GM12878 (cell line): ENCODE results near the gene SF3A1. TPM values are rescaled to one million over a fixed set of nuclear protein-coding genes. Genes with fewer than 3 reads are reported as not detected.
A peak's percentile ranks its signal among the peaks of the same experiment; 100 is the strongest.

Source experiments
- BCL11A ChIP-seq: IDR thresholded peaks from 2 replicates; pipeline ENCODE4 v1.6.1; 2011; ENCODE audit warnings: low read depth, low read length
- CEBPB ChIP-seq, 2 experiments: fragments of 150-350 bp in 1 of 2; IDR thresholded peaks; 2 replicates each; pipeline ENCODE4 v1.6.1; 2012 to 2014; ENCODE audit warnings: low read depth in 2 of 2, low read length in 2 of 2, borderline replicate concordance in 1 of 2, inconsistent platforms in 1 of 2
- DPF2 ChIP-seq: fragments of 450-650 bp; IDR thresholded peaks from 2 replicates; pipeline ENCODE4 v1.6.1; 2017; ENCODE audit warnings: mild to moderate bottlenecking
- EED ChIP-seq: sonication (generic); IDR thresholded peaks from 2 replicates; pipeline ENCODE4 v1.6.1; 2016; ENCODE audit warnings: antibody characterized with exemption, low read depth
- GATAD2B ChIP-seq: fragments of 450-650 bp; conservative IDR thresholded peaks from 2 replicates; pipeline ENCODE4 v1.6.1; 2017; ENCODE audit warnings: low read depth, mild to moderate bottlenecking, moderate library complexity
- IRF4 ChIP-seq: IDR thresholded peaks from 2 replicates; pipeline ENCODE4 v1.6.1; 2011; ENCODE audit warnings: low read depth, low read length
- MEF2A ChIP-seq: IDR thresholded peaks from 2 replicates; pipeline ENCODE4 v1.6.1; 2011; ENCODE audit warnings: low read depth, mild to moderate bottlenecking, low read length, moderate library complexity; ENCODE audit not compliant: insufficient read depth
- PAX5 ChIP-seq: IDR thresholded peaks from 2 replicates; pipeline ENCODE4 v1.6.1; 2011; ENCODE audit warnings: low read depth, low read length, borderline replicate concordance
- SUZ12 ChIP-seq: fragments of 200-600 bp; sonication (generic); IDR thresholded peaks from one replicate; pipeline ENCODE4 v1.6.1; 2018; ENCODE audit warnings: antibody characterized with exemption, mild to moderate bottlenecking; ENCODE audit not compliant: unreplicated experiment
- ZSCAN29 ChIP-seq: fragments of 450-650 bp; IDR thresholded peaks from 2 replicates; pipeline ENCODE4 v1.6.1; 2017; ENCODE audit warnings: mild to moderate bottlenecking, moderate library complexity
- polyA plus RNA-seq, 11 experiments: library from polyadenylated mRNA; depleted of rRNA in 4 of 11; unstranded in 6 of 11; stranded (reverse) in 5 of 11; fragments of >200 nt; fragmentation: Nextera tagmentation in 4 of 11; fragmentation: Illumina TruSeq in 1 of 11; extraction: Ambion mirVana in 4 of 11; extraction: Trizol in 1 of 11; gene quantifications; 1 replicate in 1 of 11; 2 replicates in 10 of 11; pipeline versions ENCODE4 v1.2.1 to v1.2.3, GENCODE V29; 2011 to 2016; ENCODE audit warnings: inconsistent platforms in 2 of 11, missing spikeins in 2 of 11, low read depth in 1 of 11
- total RNA-seq, 4 experiments: library from RNA; depleted of rRNA in 3 of 4; stranded (reverse); fragments of >200 nt in 3 of 4; fragmentation: Illumina TruSeq in 1 of 4; extraction: Trizol in 1 of 4; gene quantifications; 2 replicates each; pipeline versions ENCODE4 v1.2.1 to v1.2.3, GENCODE V29; 2013 to 2021
- TF ChIP-seq, protein P1 (sequence below): fragments of 450-650 bp; IDR thresholded peaks from 2 replicates; pipeline ENCODE4 v1.6.1; 2017; ENCODE audit warnings: mild to moderate bottlenecking, moderate library complexity
- TF ChIP-seq, protein P2 (sequence below): fragments of 450-650 bp; formaldehyde crosslinking; IDR thresholded peaks from 2 replicates; pipeline ENCODE4 v1.4.0; 2022; ENCODE audit warnings: mild to moderate bottlenecking, moderate library complexity
- TF ChIP-seq, protein P3 (sequence below): IDR thresholded peaks from 2 replicates; pipeline ENCODE4 v1.6.1; 2012; ENCODE audit warnings: low read depth, low read length, improper control_type of control experiment
- TF ChIP-seq, protein P4 (sequence below): fragments of 450-650 bp; IDR thresholded peaks from 2 replicates; pipeline ENCODE4 v1.6.1; 2014; ENCODE audit warnings: mild to moderate bottlenecking
- TF ChIP-seq, protein P5 (sequence below): fragments of 450-650 bp; IDR thresholded peaks from 2 replicates; pipeline ENCODE4 v1.6.1; 2017; ENCODE audit warnings: borderline replicate concordance
- TF ChIP-seq, protein P6 (sequence below): fragments of 150-350 bp; IDR thresholded peaks from 2 replicates; pipeline ENCODE4 v1.6.1; 2014; ENCODE audit warnings: mild to moderate bottlenecking, low read depth, low read length

Gene SF3A1
- total and polyA plus RNA-seq, 10 of the 15 experiments (the other 5 are each of a cell fraction or from before 2014, with no cell fraction given) = 10.4 to 239 (median 46.0) TPM

DNA sequence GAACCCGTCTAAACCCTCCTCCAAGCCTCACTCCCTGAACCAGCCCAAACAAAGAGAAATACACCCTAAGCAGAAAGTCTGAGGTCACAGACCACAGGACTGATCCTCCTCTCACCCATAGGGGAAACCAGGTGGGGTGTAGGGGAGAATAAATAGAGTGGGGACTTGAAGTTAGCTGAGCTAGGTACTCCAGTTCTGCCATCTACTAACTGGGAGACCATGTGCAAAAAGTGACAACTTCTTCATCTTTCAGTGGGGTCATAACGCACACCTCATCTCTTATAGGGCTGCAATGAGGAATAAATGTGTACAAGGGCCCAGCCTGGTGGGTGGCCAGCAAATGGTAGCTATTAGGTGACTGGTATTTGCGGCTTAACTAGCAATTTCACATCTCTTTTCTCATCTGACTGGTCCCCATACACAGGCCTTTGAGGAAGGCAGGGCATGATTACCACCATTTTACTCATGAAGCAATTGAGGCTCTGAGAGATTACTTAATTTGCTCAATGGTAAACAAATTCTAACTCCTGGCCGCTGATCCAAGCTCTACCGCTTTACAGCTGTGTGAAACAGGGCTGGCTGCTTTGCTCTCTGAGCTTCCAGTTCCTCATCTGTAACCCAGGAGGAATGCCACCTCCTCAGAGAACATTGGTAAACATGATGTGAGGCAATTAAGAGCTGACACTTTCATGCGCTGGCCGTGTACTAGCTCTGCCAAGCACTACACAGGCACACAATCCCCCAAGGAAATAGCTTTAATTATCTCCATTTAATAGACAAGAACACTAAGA lies 46.5 kb downstream of the SF3A1 start (continued):
- TF ChIP-seq, protein P1, sequence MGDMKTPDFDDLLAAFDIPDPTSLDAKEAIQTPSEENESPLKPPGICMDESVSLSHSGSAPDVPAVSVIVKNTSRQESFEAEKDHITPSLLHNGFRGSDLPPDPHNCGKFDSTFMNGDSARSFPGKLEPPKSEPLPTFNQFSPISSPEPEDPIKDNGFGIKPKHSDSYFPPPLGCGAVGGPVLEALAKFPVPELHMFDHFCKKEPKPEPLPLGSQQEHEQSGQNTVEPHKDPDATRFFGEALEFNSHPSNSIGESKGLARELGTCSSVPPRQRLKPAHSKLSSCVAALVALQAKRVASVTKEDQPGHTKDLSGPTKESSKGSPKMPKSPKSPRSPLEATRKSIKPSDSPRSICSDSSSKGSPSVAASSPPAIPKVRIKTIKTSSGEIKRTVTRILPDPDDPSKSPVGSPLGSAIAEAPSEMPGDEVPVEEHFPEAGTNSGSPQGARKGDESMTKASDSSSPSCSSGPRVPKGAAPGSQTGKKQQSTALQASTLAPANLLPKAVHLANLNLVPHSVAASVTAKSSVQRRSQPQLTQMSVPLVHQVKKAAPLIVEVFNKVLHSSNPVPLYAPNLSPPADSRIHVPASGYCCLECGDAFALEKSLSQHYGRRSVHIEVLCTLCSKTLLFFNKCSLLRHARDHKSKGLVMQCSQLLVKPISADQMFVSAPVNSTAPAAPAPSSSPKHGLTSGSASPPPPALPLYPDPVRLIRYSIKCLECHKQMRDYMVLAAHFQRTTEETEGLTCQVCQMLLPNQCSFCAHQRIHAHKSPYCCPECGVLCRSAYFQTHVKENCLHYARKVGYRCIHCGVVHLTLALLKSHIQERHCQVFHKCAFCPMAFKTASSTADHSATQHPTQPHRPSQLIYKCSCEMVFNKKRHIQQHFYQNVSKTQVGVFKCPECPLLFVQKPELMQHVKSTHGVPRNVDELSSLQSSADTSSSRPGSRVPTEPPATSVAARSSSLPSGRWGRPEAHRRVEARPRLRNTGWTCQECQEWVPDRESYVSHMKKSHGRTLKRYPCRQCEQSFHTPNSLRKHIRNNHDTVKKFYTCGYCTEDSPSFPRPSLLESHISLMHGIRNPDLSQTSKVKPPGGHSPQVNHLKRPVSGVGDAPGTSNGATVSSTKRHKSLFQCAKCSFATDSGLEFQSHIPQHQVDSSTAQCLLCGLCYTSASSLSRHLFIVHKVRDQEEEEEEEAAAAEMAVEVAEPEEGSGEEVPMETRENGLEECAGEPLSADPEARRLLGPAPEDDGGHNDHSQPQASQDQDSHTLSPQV = 0 out of 2 replicates have a peak, but pooled peaks have one; percentile 75
- TF ChIP-seq BCL11A = 0 out of 2 replicates have a peak, but pooled peaks have one; percentile 27
- TF ChIP-seq, protein P2, sequence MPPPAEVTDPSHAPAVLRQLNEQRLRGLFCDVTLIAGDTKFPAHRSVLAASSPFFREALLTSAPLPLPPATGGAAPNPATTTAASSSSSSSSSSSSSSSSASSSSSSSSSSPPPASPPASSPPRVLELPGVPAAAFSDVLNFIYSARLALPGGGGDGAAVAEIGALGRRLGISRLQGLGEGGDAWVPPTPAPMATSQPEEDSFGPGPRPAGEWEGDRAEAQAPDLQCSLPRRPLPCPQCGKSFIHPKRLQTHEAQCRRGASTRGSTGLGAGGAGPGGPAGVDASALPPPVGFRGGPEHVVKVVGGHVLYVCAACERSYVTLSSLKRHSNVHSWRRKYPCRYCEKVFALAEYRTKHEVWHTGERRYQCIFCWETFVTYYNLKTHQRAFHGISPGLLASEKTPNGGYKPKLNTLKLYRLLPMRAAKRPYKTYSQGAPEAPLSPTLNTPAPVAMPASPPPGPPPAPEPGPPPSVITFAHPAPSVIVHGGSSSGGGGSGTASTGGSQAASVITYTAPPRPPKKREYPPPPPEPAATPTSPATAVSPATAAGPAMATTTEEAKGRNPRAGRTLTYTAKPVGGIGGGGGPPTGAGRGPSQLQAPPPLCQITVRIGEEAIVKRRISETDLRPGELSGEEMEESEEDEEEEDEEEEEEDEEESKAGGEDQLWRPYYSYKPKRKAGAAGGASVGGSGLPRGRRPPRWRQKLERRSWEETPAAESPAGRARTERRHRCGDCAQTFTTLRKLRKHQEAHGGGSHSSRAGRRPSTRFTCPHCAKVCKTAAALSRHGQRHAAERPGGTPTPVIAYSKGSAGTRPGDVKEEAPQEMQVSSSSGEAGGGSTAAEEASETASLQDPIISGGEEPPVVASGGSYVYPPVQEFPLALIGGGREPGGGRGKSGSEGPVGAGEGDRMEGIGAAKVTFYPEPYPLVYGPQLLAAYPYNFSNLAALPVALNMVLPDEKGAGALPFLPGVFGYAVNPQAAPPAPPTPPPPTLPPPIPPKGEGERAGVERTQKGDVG (CRISPR knock-in tag) = no peak
- TF ChIP-seq, protein P3, sequence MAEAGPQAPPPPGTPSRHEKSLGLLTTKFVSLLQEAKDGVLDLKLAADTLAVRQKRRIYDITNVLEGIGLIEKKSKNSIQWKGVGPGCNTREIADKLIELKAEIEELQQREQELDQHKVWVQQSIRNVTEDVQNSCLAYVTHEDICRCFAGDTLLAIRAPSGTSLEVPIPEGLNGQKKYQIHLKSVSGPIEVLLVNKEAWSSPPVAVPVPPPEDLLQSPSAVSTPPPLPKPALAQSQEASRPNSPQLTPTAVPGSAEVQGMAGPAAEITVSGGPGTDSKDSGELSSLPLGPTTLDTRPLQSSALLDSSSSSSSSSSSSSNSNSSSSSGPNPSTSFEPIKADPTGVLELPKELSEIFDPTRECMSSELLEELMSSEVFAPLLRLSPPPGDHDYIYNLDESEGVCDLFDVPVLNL = no peak
- TF ChIP-seq, protein P4, sequence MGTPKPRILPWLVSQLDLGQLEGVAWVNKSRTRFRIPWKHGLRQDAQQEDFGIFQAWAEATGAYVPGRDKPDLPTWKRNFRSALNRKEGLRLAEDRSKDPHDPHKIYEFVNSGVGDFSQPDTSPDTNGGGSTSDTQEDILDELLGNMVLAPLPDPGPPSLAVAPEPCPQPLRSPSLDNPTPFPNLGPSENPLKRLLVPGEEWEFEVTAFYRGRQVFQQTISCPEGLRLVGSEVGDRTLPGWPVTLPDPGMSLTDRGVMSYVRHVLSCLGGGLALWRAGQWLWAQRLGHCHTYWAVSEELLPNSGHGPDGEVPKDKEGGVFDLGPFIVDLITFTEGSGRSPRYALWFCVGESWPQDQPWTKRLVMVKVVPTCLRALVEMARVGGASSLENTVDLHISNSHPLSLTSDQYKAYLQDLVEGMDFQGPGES = no peak
- TF ChIP-seq GATAD2B = no peak
- peak; percentile 70; the same call in 1 of the 2 replicates for TF ChIP-seq DPF2
- no peak for TF ChIP-seq PAX5
- TF ChIP-seq EED = peak; percentile 40; the same call in 1 of the 2 replicates
- TF ChIP-seq, protein P5, sequence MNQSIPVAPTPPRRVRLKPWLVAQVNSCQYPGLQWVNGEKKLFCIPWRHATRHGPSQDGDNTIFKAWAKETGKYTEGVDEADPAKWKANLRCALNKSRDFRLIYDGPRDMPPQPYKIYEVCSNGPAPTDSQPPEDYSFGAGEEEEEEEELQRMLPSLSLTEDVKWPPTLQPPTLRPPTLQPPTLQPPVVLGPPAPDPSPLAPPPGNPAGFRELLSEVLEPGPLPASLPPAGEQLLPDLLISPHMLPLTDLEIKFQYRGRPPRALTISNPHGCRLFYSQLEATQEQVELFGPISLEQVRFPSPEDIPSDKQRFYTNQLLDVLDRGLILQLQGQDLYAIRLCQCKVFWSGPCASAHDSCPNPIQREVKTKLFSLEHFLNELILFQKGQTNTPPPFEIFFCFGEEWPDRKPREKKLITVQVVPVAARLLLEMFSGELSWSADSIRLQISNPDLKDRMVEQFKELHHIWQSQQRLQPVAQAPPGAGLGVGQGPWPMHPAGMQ = no peak
- TF ChIP-seq IRF4 = 0 out of 2 replicates have a peak, but pooled peaks have one; percentile 22
- TF ChIP-seq MEF2A = 0 out of 2 replicates have a peak, but pooled peaks have one; percentile 3
- TF ChIP-seq, protein P6, sequence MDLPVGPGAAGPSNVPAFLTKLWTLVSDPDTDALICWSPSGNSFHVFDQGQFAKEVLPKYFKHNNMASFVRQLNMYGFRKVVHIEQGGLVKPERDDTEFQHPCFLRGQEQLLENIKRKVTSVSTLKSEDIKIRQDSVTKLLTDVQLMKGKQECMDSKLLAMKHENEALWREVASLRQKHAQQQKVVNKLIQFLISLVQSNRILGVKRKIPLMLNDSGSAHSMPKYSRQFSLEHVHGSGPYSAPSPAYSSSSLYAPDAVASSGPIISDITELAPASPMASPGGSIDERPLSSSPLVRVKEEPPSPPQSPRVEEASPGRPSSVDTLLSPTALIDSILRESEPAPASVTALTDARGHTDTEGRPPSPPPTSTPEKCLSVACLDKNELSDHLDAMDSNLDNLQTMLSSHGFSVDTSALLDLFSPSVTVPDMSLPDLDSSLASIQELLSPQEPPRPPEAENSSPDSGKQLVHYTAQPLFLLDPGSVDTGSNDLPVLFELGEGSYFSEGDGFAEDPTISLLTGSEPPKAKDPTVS = no peak
- no peak for TF ChIP-seq SUZ12
- no peak for TF ChIP-seq ZSCAN29
- TF ChIP-seq CEBPB (IDR thresholded peaks at IDR 0.05; ENCODE audit: borderline replicate concordance in 1 of 2, low read depth in 2 of 2, low read length in 2 of 2) = no peak
